MCF 10A (cell line): ENCODE results near the gene DNAJA2. TPM values are rescaled to one million over a fixed set of nuclear protein-coding genes. Genes with fewer than 3 reads are reported as not detected.
A peak's percentile ranks its signal among the peaks of the same experiment; 100 is the strongest.

Experiments
- BruUV-seq: library from RNA; stranded (reverse); fragments of 400-500 nt; replicated peaks from 2 replicates; lab custom pipeline; 2021; lab: Mats Ljungman, UMichigan
- CTCF ChIA-PET: fragments of 300-600 bp; sonication (Branson Sonifier 250); formaldehyde crosslinking; extraction: SDS; loops from one replicate; lab custom pipeline; 2021; ENCODE audit warnings: antibody characterized with exemption, inconsistent platforms; lab: Yijun Ruan, JAX
- POLR2A ChIA-PET: fragments of 300-600, 350-650 bp; sonication (Branson Sonifier 250); formaldehyde crosslinking; extraction: SDS; loops from one replicate; lab custom pipeline; 2020; ENCODE audit warnings: antibody characterized with exemption, inconsistent platforms; lab: Yijun Ruan, JAX
- DNase-seq: peaks from one replicate; pipeline ENCODE4 v3.0.0-alpha.2; 2018; ENCODE audit not compliant: unreplicated experiment
- H3K27ac Mint-ChIP-seq: one replicate; pipeline ENCODE4 v1.8.0; 2022; ENCODE audit warnings: mild to moderate bottlenecking, low read depth, mixed read lengths; ENCODE audit not compliant: unreplicated experiment
- H3K27me3 Mint-ChIP-seq: one replicate; pipeline ENCODE4 v1.8.0; 2022; ENCODE audit warnings: mixed read lengths; ENCODE audit not compliant: insufficient read depth, unreplicated experiment
- H3K36me3 Mint-ChIP-seq: one replicate; pipeline ENCODE4 v1.8.0; 2022; ENCODE audit warnings: mild to moderate bottlenecking, moderate library complexity, mixed read lengths; ENCODE audit not compliant: insufficient read depth, unreplicated experiment
- H3K4me1 Mint-ChIP-seq: one replicate; pipeline ENCODE4 v1.8.0; 2022; ENCODE audit warnings: mixed read lengths; ENCODE audit not compliant: insufficient read depth, unreplicated experiment
- H3K4me3 Mint-ChIP-seq: one replicate; pipeline ENCODE4 v1.8.0; 2022; ENCODE audit warnings: mild to moderate bottlenecking, moderate library complexity, mixed read lengths; ENCODE audit not compliant: unreplicated experiment
- H3K9me3 Mint-ChIP-seq: one replicate; pipeline ENCODE4 v1.8.0; 2022; ENCODE audit warnings: mixed read lengths; ENCODE audit not compliant: unreplicated experiment
- CTCF ChIP-seq: fragments of 200-600 bp; IDR thresholded peaks from one replicate; pipeline ENCODE4 v1.8.0; 2022; ENCODE audit warnings: antibody characterized with exemption, mild to moderate bottlenecking; ENCODE audit not compliant: unreplicated experiment
- intact Hi-C: fragments of 100-400 bp; cut with micrococcal nuclease; formaldehyde crosslinking; loops from 2 replicates; pipeline ENCODE4 v1.14.1; 2022
- total RNA-seq: library from RNA; stranded (reverse); gene quantifications from 2 replicates; pipeline ENCODE4 v1.2.3, GENCODE V29; 2022

Gene DNAJA2
- total RNA-seq, 1 experiment from 2014 or later: 64.8 TPM

GRCh38 chr16:46950009-46950408, 23.5 kb downstream of the DNAJA2 start:
- ChIA-PET CTCF (interaction anchor here (1.1 to 3.0 kb wide), 3 partner anchors 17 to 1215 kb away, joined by 3 to 13 read pairs (median 10); no protein-coding TSS in a partner anchor), POLR2A (interaction anchor here (0.6 to 0.7 kb wide), 2 partner anchors 16 to 243 kb away, joined by 3 read pairs; no protein-coding TSS in a partner anchor)
- Mint-ChIP-seq H3K27me3 (no peaks in the 10 kb centered on the region), H3K36me3 (peaks cover 12% of the 10 kb centered on the region), H3K9me3 (no peaks in the 10 kb centered on the region), H3K4me3 (no peak overlapping the region), H3K4me1 (no peaks in the 10 kb centered on the region), H3K27ac (no peak overlapping the region)
- intact Hi-C loops: no loop called here
- no peak for TF ChIP-seq CTCF
- no TSS peak for BruUV-seq
- DNase-seq: no peak

- H3K27ac Mint-ChIP-seq: no peak overlapping the region
- no peaks in the 10 kb centered on the region for H3K27me3 Mint-ChIP-seq
- peaks cover 6% of the 10 kb centered on the region for H3K36me3 Mint-ChIP-seq
- no peaks in the 10 kb centered on the region for H3K9me3 Mint-ChIP-seq
- peak; percentile 8 for DNase-seq
- TF ChIP-seq CTCF: no peak
- BruUV-seq: no TSS peak
- intact Hi-C loops: loop anchor here (5.0 kb wide), 1 partner anchor 1673 kb away; no protein-coding TSS in a partner anchor
- no peaks in the 10 kb centered on the region for H3K4me1 Mint-ChIP-seq
- ChIA-PET POLR2A (interaction anchor here (0.6 to 0.7 kb wide), 2 partner anchors 17 to 244 kb away, joined by 3 read pairs; no protein-coding TSS in a partner anchor), CTCF (interaction anchor here (1.0 to 3.1 kb wide), 7 partner anchors 9 to 95 kb away, joined by 3 to 14 read pairs (median 5); no protein-coding TSS in a partner anchor)
- no peak overlapping the region for H3K4me3 Mint-ChIP-seq
Observed at GRCh38 chr16:46949241-46949892, 24.1 kb downstream of the DNAJA2 start.

GRCh38 chr16:46948548-46949166, 24.8 kb downstream of the DNAJA2 start:
- no TSS peak for BruUV-seq
- Mint-ChIP-seq H3K27ac (no peak overlapping the region), H3K27me3 (no peaks in the 10 kb centered on the region), H3K9me3 (no peaks in the 10 kb centered on the region), H3K36me3 (no peaks in the 10 kb centered on the region), H3K4me3 (no peak overlapping the region), H3K4me1 (no peaks in the 10 kb centered on the region)
- ChIA-PET POLR2A (interaction anchor here (1.1 kb wide), 1 partner anchor 13 kb away, joined by 3 read pairs; no protein-coding TSS in a partner anchor), CTCF (interaction anchor here (0.6 to 3.1 kb wide), 16 partner anchors 8 to 1223 kb away, joined by 3 to 16 read pairs (median 4); no protein-coding TSS in a partner anchor)
- DNase-seq: no peak
- intact Hi-C loops: loop anchor here (5.0 kb wide), 1 partner anchor 1674 kb away; no protein-coding TSS in a partner anchor
- no peak for TF ChIP-seq CTCF
